ENCODE measurements around the gene DTNB.

The DTNB gene

GRCh38 chr2:25426326-25426725 is 247.1 kb downstream of the DTNB start:
- no peak overlapping the region for H3K27ac ChIP-seq (ENCODE audit: extremely low read depth, low read depth, low read length)
- ChIA-PET POLR2A (interaction anchor here (0.7 kb wide), 1 partner anchor 86 kb away, joined by 3 read pairs; no protein-coding TSS in a partner anchor), CTCF (no interaction called here)
- H3K4me1 ChIP-seq (ENCODE audit: control insufficient read depth, insufficient read depth, low read length), result no peaks in the 10 kb centered on the region
- H3K36me3 ChIP-seq (ENCODE audit: control insufficient read depth in 2 of 2, insufficient read depth in 1 of 2, low read length in 2 of 2), result no peaks in the 10 kb centered on the region; a peak in 1 of 3 replicates
- no peaks in the 10 kb centered on the region for H3K9me3 ChIP-seq (ENCODE audit: control insufficient read depth, insufficient read depth, low read depth, low read length)
- TF ChIP-seq PRDM4 (tag by site-specific recombination; IDR thresholded peaks at IDR 0.05) (no peak), ZNF146 (tag by site-specific recombination; IDR thresholded peaks at IDR 0.05) (no peak), AEBP2 (tag by site-specific recombination; IDR thresholded peaks at IDR 0.05; ENCODE audit: borderline replicate concordance) (no peak), GFI1B (tag by site-specific recombination; IDR thresholded peaks at IDR 0.05) (no peak), ZNF544 (tag by site-specific recombination; IDR thresholded peaks at IDR 0.05) (no peak), ZNF248 (tag by site-specific recombination; IDR thresholded peaks at IDR 0.05) (no peak), ZNF354C (tag by site-specific recombination; IDR thresholded peaks at IDR 0.05; ENCODE audit: borderline replicate concordance, low read depth) (no peak), ZNF302 (tag by site-specific recombination; IDR thresholded peaks at IDR 0.05; ENCODE audit: low read depth) (no peak), REST (tag by site-specific recombination; IDR thresholded peaks at IDR 0.05) (no peak), ZNF10 (tag by site-specific recombination; IDR thresholded peaks at IDR 0.05) (no peak), ZNF391 (tag by site-specific recombination; IDR thresholded peaks at IDR 0.05; ENCODE audit: borderline replicate concordance, low read depth) (no peak), ZNF148 (tag by site-specific recombination; IDR thresholded peaks at IDR 0.05; ENCODE audit: borderline replicate concordance) (no peak), ZNF341 (tag by site-specific recombination; IDR thresholded peaks at IDR 0.05; ENCODE audit: low read depth) (no peak)
- no peak overlapping the region for H3K4me3 ChIP-seq (ENCODE audit: low read depth, low read length)

- H3K36me3 ChIP-seq (ENCODE audit: control insufficient read depth in 2 of 2, insufficient read depth in 1 of 2, low read length in 2 of 2), result no peaks in the 10 kb centered on the region; a peak in 1 of 3 replicates
- no peaks in the 10 kb centered on the region for H3K4me1 ChIP-seq (ENCODE audit: control insufficient read depth, insufficient read depth, low read length)
- ChIA-PET POLR2A (no interaction called here), CTCF (interaction anchor here (0.6 kb wide), 2 partner anchors 9 to 263 kb away, joined by 3 read pairs; no protein-coding TSS in a partner anchor)
- H3K9me3 ChIP-seq (ENCODE audit: control insufficient read depth, insufficient read depth, low read depth, low read length), result no peaks in the 10 kb centered on the region
- no peak overlapping the region for H3K4me3 ChIP-seq (ENCODE audit: low read depth, low read length)
- no peak overlapping the region for H3K27ac ChIP-seq (ENCODE audit: extremely low read depth, low read depth, low read length)
- no peak for TF ChIP-seq PBX3 (CRISPR knock-in tag; IDR thresholded peaks at IDR 0.05)
- TF ChIP-seq KLF9 (tag by site-specific recombination; IDR thresholded peaks at IDR 0.05; ENCODE audit: low read depth), result no peak
- no peak for TF ChIP-seq TCF7L2 (IDR thresholded peaks at IDR 0.05; ENCODE audit: borderline replicate concordance, low read depth, low read length)
- no peak for TF ChIP-seq KLF16 (tag by site-specific recombination; IDR thresholded peaks at IDR 0.05)
- no peak for TF ChIP-seq ZNF175 (tag by site-specific recombination; IDR thresholded peaks at IDR 0.05)
- TF ChIP-seq ZNF785 (tag by site-specific recombination; IDR thresholded peaks at IDR 0.05), result no peak
- TF ChIP-seq ZNF677 (tag by site-specific recombination; IDR thresholded peaks at IDR 0.05), result no peak
- TF ChIP-seq MYNN (tag by site-specific recombination; IDR thresholded peaks at IDR 0.05; ENCODE audit: borderline replicate concordance), result no peak
- TF ChIP-seq ZNF514 (tag by site-specific recombination; IDR thresholded peaks at IDR 0.05), result no peak
Observed at GRCh38 chr2:25424426-25425028, 248.8 kb downstream of the DTNB start.
